Measurements from ENCODE around the gene NEURL4. TPM values are rescaled to one million over a fixed set of nuclear protein-coding genes. Genes with fewer than 3 reads are reported as not detected.

NEURL4 gene
- total and polyA plus RNA-seq, 4 donors: 28.6 to 56.4 (median 36.3) TPM

GRCh38 chr17:7292729-7293128 is 36.4 kb downstream of the NEURL4 start:
- peaks cover 59% of the 10 kb centered on the region for H3K27me3 ChIP-seq (ENCODE audit: control insufficient read depth, insufficient read depth, low read length)
- H3K27ac ChIP-seq (ENCODE audit: low read depth, low read length): no peak overlapping the region
- DNase-seq (ENCODE audit: low read depth in 4 of 6, low spot score in 6 of 6): no peak
- H3K36me3 ChIP-seq (ENCODE audit: control insufficient read depth, insufficient read depth, low read length): no peaks in the 10 kb centered on the region
- 8% methylated on average over 2 of the region's 6 CpGs for WGBS (ENCODE audit: insufficient coverage)
- H3K4me3 ChIP-seq (ENCODE audit: low read depth, low read length): no peak overlapping the region
- no peaks in the 10 kb centered on the region for H3K9me3 ChIP-seq (ENCODE audit: control insufficient read depth, insufficient read depth, low read length)
- H3K4me1 ChIP-seq (ENCODE audit: control insufficient read depth, insufficient read depth, low read length): peaks cover 35% of the 10 kb centered on the region

GRCh38 chr17:7292194-7292593 is 36.9 kb downstream of the NEURL4 start:
- Histone ChIP-seq H3K4me3 (ENCODE audit: low read depth, low read length) (no peak overlapping the region), H3K4me1 (ENCODE audit: control insufficient read depth, insufficient read depth, low read length) (peaks cover 35% of the 10 kb centered on the region), H3K27ac (ENCODE audit: low read depth, low read length) (no peak overlapping the region), H3K27me3 (ENCODE audit: control insufficient read depth, insufficient read depth, low read length) (peaks cover 59% of the 10 kb centered on the region), H3K36me3 (ENCODE audit: control insufficient read depth, insufficient read depth, low read length) (no peaks in the 10 kb centered on the region), H3K9me3 (ENCODE audit: control insufficient read depth, insufficient read depth, low read length) (no peaks in the 10 kb centered on the region)
- 69% methylated on average over 2 of the region's 2 CpGs for WGBS (ENCODE audit: insufficient coverage)
- no peak for DNase-seq (ENCODE audit: low read depth in 4 of 6, low spot score in 6 of 6)

- no peak overlapping the region for H3K27ac ChIP-seq (ENCODE audit: low read depth, low read length)
- H3K4me1 ChIP-seq (ENCODE audit: control insufficient read depth, insufficient read depth, low read length): peaks cover 24% of the 10 kb centered on the region
- WGBS (ENCODE audit: insufficient coverage): 76% methylated on average over 9 of the region's 11 CpGs
- no peaks in the 10 kb centered on the region for H3K36me3 ChIP-seq (ENCODE audit: control insufficient read depth, insufficient read depth, low read length)
- H3K9me3 ChIP-seq (ENCODE audit: control insufficient read depth, insufficient read depth, low read length): no peaks in the 10 kb centered on the region
- peaks cover 48% of the 10 kb centered on the region for H3K27me3 ChIP-seq (ENCODE audit: control insufficient read depth, insufficient read depth, low read length)
- DNase-seq (ENCODE audit: low read depth in 4 of 6, low spot score in 6 of 6): no peak
- no peak overlapping the region for H3K4me3 ChIP-seq (ENCODE audit: low read depth, low read length)
Measured at GRCh38 chr17:7290685-7291084, 38.5 kb downstream of the NEURL4 start.

GRCh38 chr17:7290166-7290565 is 39.0 kb downstream of the NEURL4 start:
- H3K4me1 ChIP-seq (ENCODE audit: control insufficient read depth, insufficient read depth, low read length): peaks cover 22% of the 10 kb centered on the region
- WGBS (ENCODE audit: insufficient coverage): 80% methylated on average over 2 of the region's 19 CpGs
- H3K9me3 ChIP-seq (ENCODE audit: control insufficient read depth, insufficient read depth, low read length): no peaks in the 10 kb centered on the region
- no peak overlapping the region for H3K27ac ChIP-seq (ENCODE audit: low read depth, low read length)
- H3K36me3 ChIP-seq (ENCODE audit: control insufficient read depth, insufficient read depth, low read length): no peaks in the 10 kb centered on the region
- H3K4me3 ChIP-seq (ENCODE audit: low read depth, low read length): no peak overlapping the region
- H3K27me3 ChIP-seq (ENCODE audit: control insufficient read depth, insufficient read depth, low read length): peaks cover 45% of the 10 kb centered on the region
- no peak for DNase-seq (ENCODE audit: low read depth in 4 of 6, low spot score in 6 of 6)

- H3K4me3 ChIP-seq (ENCODE audit: low read depth, low read length): no peak overlapping the region
- no peaks in the 10 kb centered on the region for H3K9me3 ChIP-seq (ENCODE audit: control insufficient read depth, insufficient read depth, low read length)
- no peak for DNase-seq (ENCODE audit: low read depth in 4 of 6, low spot score in 6 of 6)
- H3K36me3 ChIP-seq (ENCODE audit: control insufficient read depth, insufficient read depth, low read length): peaks cover 3% of the 10 kb centered on the region
- H3K27me3 ChIP-seq (ENCODE audit: control insufficient read depth, insufficient read depth, low read length): peaks cover 40% of the 10 kb centered on the region
- WGBS (ENCODE audit: insufficient coverage): 70% methylated on average over 17 of the region's 18 CpGs
- peaks cover 15% of the 10 kb centered on the region for H3K4me1 ChIP-seq (ENCODE audit: control insufficient read depth, insufficient read depth, low read length)
- no peak overlapping the region for H3K27ac ChIP-seq (ENCODE audit: low read depth, low read length)
Measured at GRCh38 chr17:7289256-7290032, 39.7 kb downstream of the NEURL4 start.

GRCh38 chr17:7285679-7286078 is 43.5 kb downstream of the NEURL4 start:
- H3K27me3 ChIP-seq (ENCODE audit: control insufficient read depth, insufficient read depth, low read length): peaks cover 35% of the 10 kb centered on the region
- DNase-seq (ENCODE audit: low read depth in 4 of 6, low spot score in 6 of 6): no peak
- H3K27ac ChIP-seq (ENCODE audit: low read depth, low read length): no peak overlapping the region
- 88% methylated on average over 9 of the region's 12 CpGs for WGBS (ENCODE audit: insufficient coverage)
- H3K9me3 ChIP-seq (ENCODE audit: control insufficient read depth, insufficient read depth, low read length): no peaks in the 10 kb centered on the region
- peaks cover 3% of the 10 kb centered on the region for H3K36me3 ChIP-seq (ENCODE audit: control insufficient read depth, insufficient read depth, low read length)
- H3K4me1 ChIP-seq (ENCODE audit: control insufficient read depth, insufficient read depth, low read length): peaks cover 20% of the 10 kb centered on the region
- no peak overlapping the region for H3K4me3 ChIP-seq (ENCODE audit: low read depth, low read length)

GRCh38 chr17:7284911-7285310 is 44.2 kb downstream of the NEURL4 start:
- Histone ChIP-seq H3K27ac (ENCODE audit: low read depth, low read length) (no peak overlapping the region), H3K4me1 (ENCODE audit: control insufficient read depth, insufficient read depth, low read length) (peaks cover 25% of the 10 kb centered on the region), H3K27me3 (ENCODE audit: control insufficient read depth, insufficient read depth, low read length) (peaks cover 27% of the 10 kb centered on the region), H3K36me3 (ENCODE audit: control insufficient read depth, insufficient read depth, low read length) (peaks cover 3% of the 10 kb centered on the region), H3K9me3 (ENCODE audit: control insufficient read depth, insufficient read depth, low read length) (no peaks in the 10 kb centered on the region), H3K4me3 (ENCODE audit: low read depth, low read length) (no peak overlapping the region)
- 94% methylated on average over 16 of the region's 16 CpGs for WGBS (ENCODE audit: insufficient coverage)
- DNase-seq (ENCODE audit: low read depth in 4 of 6, low spot score in 6 of 6): no peak

GRCh38 chr17:7283471-7284216 is 45.5 kb downstream of the NEURL4 start:
- Histone ChIP-seq H3K9me3 (ENCODE audit: control insufficient read depth, insufficient read depth, low read length) (no peaks in the 10 kb centered on the region), H3K27me3 (ENCODE audit: control insufficient read depth, insufficient read depth, low read length) (peaks cover 26% of the 10 kb centered on the region), H3K4me1 (ENCODE audit: control insufficient read depth, insufficient read depth, low read length) (peaks cover 25% of the 10 kb centered on the region), H3K36me3 (ENCODE audit: control insufficient read depth, insufficient read depth, low read length) (peaks cover 3% of the 10 kb centered on the region), H3K4me3 (ENCODE audit: low read depth, low read length) (no peak overlapping the region), H3K27ac (ENCODE audit: low read depth, low read length) (no peak overlapping the region)
- 93% methylated on average over 13 of the region's 18 CpGs for WGBS (ENCODE audit: insufficient coverage)
- no peak for DNase-seq (ENCODE audit: low read depth in 4 of 6, low spot score in 6 of 6)

- WGBS (ENCODE audit: insufficient coverage): 78% methylated on average over 5 of the region's 6 CpGs
- Histone ChIP-seq H3K27me3 (ENCODE audit: control insufficient read depth, insufficient read depth, low read length) (peaks cover 26% of the 10 kb centered on the region), H3K4me1 (ENCODE audit: control insufficient read depth, insufficient read depth, low read length) (peaks cover 25% of the 10 kb centered on the region), H3K36me3 (ENCODE audit: control insufficient read depth, insufficient read depth, low read length) (peaks cover 3% of the 10 kb centered on the region), H3K27ac (ENCODE audit: low read depth, low read length) (no peak overlapping the region), H3K4me3 (ENCODE audit: low read depth, low read length) (no peak overlapping the region), H3K9me3 (ENCODE audit: control insufficient read depth, insufficient read depth, low read length) (no peaks in the 10 kb centered on the region)
- no peak for DNase-seq (ENCODE audit: low read depth in 4 of 6, low spot score in 6 of 6)
Measured at GRCh38 chr17:7282752-7283321, 46.3 kb downstream of the NEURL4 start.
